Measurements from ENCODE around the gene DAZ2.
"Not testable (repeated sequence)": the region's sequence is repeated elsewhere in the genome, so short reads cannot be mapped to it uniquely, and the experiment has no call there.

DAZ2 gene, protein sequence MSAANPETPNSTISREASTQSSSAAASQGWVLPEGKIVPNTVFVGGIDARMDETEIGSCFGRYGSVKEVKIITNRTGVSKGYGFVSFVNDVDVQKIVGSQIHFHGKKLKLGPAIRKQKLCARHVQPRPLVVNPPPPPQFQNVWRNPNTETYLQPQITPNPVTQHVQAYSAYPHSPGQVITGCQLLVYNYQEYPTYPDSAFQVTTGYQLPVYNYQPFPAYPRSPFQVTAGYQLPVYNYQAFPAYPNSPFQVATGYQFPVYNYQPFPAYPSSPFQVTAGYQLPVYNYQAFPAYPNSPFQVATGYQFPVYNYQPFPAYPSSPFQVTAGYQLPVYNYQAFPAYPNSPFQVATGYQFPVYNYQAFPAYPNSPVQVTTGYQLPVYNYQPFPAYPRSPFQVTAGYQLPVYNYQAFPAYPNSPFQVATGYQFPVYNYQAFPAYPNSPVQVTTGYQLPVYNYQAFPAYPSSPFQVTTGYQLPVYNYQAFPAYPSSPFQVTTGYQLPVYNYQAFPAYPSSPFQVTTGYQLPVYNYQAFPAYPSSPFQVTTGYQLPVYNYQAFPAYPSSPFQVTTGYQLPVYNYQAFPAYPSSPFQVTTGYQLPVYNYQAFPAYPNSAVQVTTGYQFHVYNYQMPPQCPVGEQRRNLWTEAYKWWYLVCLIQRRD

DNA sequence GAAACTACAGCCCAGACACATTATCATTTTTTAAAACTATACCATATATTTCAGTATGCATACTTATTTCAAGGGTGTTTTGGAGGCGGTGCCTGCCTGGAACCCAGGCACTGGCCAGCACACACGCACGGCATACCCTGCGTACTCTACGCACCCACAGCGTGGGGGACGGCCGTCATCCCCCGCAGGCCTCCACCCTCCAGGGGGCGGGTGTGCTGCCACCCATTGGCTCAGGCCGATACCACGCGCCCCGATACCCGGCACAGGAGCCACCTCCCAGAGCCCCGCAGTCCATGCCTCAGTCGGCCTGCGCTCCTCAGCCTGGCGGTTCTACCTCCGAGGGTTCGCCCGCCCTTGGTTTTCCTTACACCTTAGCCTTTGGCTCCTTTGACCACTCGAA is at the start of gene DAZ2:
Gene DAZ2, plus strand, starts transcription at position 301 of the 400 bp plus-strand sequence. CDS start 208 bp downstream, outside the sequence.
- not testable (repeated sequence) for DNase-seq (ENCODE audit: low read depth in 2 of 2)

DNA sequence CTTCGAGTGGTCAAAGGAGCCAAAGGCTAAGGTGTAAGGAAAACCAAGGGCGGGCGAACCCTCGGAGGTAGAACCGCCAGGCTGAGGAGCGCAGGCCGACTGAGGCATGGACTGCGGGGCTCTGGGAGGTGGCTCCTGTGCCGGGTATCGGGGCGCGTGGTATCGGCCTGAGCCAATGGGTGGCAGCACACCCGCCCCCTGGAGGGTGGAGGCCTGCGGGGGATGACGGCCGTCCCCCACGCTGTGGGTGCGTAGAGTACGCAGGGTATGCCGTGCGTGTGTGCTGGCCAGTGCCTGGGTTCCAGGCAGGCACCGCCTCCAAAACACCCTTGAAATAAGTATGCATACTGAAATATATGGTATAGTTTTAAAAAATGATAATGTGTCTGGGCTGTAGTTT is 20.4 kb upstream of the DAZ2 start, which contains the start of gene DAZ1:
Gene DAZ1, minus strand, starts transcription at position 101 of the 400 bp plus-strand sequence. CDS start 208 bp downstream, outside the sequence.
- not testable (repeated sequence) for DNase-seq (ENCODE audit: low read depth in 2 of 2)

DNA sequence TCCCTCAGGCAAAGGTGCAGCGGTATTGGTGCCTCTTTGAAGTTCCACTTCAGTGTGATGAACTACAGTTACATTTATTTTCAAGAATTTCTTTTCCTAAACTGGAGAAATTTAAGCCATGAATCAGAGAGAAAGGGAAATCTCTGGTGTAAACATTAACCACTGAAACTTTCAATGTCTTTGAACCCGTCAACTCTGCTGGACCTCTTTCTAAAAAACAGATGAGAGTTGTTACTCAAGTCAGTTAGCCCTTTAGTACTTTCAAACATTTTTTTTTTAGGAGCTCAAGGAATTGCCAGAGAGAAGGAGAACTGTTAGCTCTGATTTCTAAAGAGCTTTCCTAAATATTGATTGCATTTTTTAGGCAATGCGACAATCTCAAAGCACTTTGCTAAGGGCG is 11.9 kb upstream of the DAZ2 start:
- not testable (repeated sequence) for DNase-seq (ENCODE audit: low read depth in 2 of 2)

DNA sequence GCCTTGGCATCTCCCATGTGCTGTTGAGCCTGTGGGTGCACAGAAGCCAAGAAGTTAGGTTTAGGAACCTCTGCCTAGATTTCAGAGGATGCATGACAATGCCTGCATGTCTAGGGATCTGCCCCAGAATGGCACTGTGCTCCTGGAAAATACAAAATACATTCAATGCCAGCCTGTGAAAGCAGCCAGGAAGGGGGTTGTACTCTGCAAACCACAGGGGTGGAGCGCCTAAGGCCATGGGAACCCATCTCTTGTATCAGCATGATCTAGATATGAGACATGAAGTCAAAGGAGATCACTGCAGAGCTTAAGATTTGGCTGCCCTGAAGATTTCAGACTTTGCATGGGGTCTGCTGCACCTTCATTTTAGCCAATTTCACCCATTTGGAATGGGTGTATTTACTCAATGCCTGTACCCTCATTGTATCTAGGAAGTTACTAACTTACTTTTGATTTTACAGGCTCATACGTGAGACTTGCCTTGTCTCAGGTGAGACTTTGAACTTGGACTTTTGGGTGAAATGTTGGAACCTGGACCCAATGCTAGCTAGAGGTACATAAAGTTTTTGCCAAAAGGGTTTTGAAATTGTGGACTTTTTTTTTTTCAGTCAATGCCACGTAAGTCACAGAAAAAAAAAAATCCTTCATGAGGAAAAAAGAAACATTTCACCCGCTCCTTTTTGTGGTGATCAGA is 9.4 kb upstream of the DAZ2 start:
- not testable (repeated sequence) for DNase-seq (ENCODE audit: low read depth in 2 of 2)

DNA sequence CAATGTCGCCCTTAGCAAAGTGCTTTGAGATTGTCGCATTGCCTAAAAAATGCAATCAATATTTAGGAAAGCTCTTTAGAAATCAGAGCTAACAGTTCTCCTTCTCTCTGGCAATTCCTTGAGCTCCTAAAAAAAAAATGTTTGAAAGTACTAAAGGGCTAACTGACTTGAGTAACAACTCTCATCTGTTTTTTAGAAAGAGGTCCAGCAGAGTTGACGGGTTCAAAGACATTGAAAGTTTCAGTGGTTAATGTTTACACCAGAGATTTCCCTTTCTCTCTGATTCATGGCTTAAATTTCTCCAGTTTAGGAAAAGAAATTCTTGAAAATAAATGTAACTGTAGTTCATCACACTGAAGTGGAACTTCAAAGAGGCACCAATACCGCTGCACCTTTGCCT is 8.7 kb upstream of the DAZ2 start:
- not testable (repeated sequence) for DNase-seq (ENCODE audit: low read depth in 2 of 2)

Measured in stimulated activated CD8-positive, alpha-beta memory T cell treated with anti-CD3 and anti-CD28 coated beads, Interleukin-2, amount 100 ng/mL, for 1 hour (primary cell).